Amniotic epithelial cell (primary cell): Measurements from ENCODE around the gene LSS.
A peak's percentile ranks its signal among the peaks of the same experiment; 100 is the strongest.
"Not testable (repeated sequence)": the region's sequence is repeated elsewhere in the genome, so short reads cannot be mapped to it uniquely, and the experiment has no call there.

Experiments
- DNase-seq: peaks from one replicate; pipeline ENCODE4 v3.0.0-alpha.2; 2010; ENCODE audit warnings: low read depth

Gene LSS

DNA sequence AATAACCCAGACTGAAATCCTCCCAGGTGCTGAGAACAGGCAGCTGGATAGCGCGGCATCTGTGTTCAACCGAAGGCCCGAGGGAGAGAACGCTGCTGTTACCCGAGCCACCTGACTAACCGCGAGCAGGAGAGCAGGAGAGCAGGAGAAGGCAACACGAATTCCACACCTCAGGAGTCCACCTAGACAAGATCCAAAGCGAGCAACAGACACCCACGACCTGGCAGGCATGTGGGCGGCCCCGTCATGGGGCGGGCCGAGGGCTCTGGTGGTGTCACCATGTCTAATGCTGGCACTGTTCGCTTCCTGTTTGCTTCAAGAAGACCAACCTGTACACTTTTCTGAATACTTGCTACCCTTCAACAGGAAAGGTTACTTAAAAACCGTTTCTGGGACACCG lies 23.4 kb downstream of the LSS start:
- no peak for DNase-seq

DNA sequence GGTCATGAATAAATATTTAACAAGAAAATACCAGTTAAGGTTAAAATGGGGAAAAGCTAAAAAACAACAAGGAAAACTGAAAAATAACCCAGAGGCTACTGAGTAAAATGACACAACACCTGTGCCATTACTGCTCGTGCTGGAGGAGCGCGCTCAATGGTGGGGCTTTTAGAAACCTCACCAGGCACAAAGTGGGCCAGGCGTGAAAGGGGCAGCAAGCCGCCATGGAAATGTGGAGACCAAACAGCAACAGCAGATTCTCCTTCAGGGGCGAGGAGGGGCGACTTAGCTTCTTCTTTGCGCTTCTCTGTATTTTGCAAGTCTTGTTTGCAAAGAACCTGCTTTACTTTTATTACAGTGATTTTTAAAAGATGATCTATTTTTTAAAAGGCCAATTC lies 25.4 kb downstream of the LSS start:
- DNase-seq: no peak

DNA sequence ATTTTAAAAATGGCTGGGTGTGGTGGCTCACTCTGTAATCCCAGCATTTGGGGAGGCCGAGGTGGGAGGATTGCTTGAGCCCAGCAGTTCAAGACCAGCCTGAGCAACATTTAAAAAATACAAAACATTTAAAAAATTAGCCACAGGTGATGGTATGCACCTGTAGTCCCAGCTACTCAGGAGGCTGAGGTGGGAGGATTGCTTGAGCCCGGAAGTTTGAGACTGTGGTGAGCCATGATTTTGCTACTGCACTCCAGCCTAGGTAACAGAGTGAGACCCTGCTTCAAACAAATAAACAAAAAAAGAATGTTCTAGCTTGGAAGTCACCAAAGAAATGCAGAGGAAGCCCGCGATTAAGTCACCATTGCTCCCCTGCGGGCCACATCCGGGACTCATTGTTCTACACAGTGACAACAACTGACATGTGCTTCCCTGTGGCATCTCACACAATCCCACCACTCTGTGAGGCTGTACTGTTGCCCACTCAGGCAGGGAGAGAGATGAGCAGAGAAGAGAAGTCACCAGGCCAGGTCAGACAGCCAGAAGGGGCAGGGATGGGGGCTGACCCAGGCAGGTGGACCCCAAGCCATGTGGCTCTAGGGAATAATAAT lies 25.9 kb downstream of the LSS start:
- DNase-seq: no peak

DNA sequence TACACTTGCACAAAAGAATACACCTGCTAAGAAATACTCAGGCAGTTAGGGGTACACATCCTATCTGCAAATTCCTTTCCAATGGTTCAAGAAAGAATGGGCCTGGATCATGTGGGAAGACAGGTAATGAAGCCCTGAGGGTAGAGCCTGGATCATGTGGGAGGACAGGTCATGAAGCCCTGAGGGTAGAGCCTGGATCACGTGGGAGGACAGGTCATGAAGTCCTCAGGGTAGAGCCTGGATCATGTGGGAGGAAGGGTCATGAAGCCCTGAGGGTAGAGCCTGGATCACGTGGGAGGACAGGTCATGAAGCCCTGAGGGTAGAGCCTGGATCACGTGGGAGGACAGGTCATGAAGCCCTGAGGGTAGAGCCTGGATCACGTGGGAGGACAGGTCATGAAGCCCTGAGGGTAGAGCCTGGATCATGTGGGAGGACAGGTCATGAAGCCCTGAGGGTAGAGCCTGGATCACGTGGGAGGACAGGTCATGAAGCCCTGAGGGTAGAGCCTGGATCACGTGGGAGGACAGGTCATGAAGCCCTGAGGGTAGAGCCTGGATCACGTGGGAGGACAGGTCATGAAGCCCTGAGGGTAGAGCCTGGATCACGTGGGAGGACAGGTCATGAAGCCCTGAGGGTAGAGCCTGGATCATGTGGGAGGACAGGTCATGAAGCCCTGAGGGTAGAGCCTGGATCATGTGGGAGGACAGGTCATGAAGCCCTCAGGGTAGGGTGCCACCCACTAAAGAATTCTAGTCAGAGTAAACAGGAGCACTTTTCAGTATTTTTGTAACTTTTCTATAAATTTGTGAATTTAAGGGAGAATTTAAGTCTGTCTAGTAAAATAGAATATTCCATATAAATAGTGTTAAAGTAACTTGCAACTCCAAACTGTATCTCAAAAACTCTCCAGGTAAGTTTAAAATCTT lies 27.4 kb downstream of the LSS start:
- not testable (repeated sequence) for DNase-seq

DNA sequence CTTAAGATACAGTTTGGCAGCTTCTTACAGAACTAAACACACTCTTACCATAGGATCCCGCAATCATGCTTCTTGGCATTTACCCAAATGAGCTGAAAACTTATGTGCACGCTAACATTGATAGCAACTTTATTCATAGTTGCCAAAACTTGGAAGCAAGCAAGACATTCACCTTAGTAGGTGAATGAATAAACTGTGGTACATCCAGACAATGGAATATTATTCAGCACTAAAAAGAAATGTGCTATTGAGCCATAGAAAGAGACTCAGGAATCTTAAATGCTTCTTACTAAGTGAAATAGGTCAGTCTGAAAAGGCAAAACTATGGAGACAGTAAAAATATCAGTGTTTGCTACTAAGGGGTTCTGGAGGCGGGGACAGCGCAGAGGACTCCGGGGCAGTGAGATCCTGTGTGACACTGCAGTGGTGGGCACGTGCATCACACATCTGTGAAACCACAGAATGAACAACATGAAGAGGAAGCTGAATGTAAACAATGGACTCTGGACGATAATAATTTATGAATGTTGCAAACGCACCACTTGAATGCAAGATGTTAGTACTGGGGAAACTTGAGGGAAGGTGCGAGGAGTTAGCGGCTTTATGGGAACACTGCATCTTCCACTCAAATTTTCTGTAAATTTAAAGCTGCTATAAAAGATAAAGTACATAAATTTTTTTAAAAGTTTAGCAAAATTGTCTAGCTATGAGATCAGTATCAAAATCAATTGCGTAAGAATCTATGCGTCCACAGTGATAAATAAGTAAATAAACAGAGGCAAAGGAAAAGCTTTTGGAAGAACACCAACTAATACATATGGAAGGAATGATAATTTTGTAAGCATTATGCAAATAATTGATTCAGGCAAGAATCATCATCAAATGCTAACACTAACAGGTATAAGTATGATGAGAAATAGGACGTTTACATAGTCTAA lies 28.9 kb downstream of the LSS start:
- no peak for DNase-seq

DNA sequence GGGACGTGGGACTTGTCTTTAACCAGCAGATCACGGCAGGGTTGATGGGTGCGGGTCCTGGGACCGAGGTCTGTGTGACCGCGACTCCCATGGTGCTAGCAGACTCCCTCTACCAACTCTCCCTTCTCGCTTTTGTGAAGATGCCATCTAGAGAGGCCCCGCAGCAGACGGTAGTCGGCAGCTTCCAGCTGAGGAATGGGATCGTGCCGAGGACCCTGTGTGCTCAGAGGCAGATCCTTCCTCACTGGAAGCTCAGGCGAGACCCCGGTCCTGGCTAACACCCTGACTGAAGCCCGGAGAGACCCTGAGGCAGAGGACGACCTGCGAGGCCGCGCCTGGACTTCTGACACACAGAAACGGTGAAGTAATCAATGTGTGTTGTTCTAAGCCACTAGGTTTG lies 31.8 kb downstream of the LSS start:
- no peak for DNase-seq

DNA sequence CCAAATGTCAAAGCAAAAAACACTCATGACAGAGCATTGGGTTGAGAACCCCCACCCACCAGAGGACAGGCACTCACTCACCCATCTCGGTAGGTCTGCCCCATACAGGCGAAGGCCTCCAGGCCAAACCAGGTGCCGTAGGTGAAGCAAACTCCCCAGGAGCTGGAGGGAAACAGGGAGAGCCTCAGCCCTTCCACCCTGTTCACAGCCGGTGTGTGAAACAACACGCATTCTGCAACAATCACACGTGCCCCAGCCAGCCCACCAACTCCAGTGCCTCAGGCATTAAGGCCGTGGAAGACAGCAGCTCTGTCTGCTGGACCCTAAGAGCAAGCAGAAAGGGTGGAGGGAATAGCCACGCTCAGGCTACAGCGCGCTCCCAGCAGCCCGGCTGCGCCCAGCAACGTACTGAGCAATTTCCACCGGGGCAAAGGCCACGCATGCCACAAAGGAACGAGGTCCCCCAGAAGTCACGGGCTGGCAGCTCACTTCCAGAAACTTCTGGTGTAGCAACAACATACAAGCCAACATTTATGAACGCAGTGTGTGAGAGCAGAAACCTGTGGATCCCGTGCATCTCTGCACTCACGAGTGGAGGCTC lies 32.9 kb downstream of the LSS start:
- DNase-seq: no peak

DNA sequence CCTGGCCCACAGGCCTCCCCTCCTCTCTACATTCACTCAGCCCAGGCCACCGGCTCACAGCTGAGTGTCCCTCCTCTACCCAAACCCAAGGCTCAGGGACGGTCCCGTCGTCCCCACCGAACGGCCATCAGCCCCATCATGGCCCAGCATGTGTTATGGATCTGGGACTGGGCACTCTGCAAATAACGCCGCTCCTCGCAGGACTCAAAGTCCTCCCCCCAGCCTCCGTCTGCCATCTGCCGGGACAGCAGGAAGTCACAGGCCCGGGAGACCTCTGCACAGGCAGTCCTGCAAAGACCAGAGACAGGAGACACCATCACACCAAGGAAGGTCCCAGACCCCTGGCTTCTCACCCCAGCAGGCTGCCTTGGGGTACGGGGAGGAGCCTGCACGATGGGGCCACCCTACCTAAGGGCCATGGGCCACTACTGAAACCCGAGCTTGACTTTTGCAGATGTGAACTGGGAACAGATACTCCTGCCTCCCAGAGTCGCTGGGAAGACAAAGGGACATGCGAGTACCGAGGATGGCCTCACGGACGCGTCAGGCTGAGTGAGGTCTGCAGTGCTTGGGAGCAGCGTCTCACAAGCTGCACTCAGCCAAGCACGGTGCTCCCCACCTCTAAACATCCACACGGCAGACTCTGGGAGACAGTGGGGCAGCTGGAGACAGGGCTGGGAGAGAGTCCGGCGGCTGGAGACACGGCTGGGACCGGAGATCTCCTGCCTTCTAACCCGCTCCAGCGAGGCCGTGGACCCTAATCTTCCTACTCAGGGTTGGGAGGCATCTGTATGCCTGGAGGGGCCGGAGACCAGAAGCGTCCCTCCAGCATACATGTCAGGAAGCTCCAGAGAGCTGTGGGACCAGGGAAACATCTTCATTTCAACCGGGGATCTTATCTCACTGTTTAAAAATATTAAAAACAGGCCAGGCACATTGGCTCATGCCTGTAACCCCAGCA lies 33.9 kb downstream of the LSS start:
- no peak for DNase-seq

DNA sequence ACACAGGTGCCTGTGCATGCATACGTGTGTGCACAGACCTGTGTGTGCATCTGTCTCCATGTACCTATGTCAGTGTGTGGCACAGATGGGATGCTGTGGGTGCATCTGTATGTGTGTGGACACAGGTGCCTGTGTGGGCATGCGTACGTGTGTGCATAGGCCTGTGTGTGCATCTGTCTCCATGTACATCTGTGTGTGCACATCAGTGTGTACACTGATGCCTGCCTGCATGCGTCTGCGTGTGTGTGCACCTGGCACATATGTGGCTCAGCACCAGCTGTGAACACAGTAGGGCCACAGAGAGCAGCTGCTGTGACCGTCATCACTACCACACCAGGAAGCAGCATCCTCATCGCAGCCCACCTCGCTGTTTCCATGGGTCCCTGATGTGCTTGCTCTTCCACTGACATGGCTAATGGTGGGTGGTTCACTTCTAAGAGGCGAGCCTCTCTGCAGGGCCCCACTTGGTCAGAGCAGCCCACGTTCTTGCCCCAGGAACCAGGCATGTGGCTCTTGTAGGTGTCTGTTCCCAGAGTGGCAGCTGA lies 34.7 kb downstream of the LSS start:
- no peak for DNase-seq

DNA sequence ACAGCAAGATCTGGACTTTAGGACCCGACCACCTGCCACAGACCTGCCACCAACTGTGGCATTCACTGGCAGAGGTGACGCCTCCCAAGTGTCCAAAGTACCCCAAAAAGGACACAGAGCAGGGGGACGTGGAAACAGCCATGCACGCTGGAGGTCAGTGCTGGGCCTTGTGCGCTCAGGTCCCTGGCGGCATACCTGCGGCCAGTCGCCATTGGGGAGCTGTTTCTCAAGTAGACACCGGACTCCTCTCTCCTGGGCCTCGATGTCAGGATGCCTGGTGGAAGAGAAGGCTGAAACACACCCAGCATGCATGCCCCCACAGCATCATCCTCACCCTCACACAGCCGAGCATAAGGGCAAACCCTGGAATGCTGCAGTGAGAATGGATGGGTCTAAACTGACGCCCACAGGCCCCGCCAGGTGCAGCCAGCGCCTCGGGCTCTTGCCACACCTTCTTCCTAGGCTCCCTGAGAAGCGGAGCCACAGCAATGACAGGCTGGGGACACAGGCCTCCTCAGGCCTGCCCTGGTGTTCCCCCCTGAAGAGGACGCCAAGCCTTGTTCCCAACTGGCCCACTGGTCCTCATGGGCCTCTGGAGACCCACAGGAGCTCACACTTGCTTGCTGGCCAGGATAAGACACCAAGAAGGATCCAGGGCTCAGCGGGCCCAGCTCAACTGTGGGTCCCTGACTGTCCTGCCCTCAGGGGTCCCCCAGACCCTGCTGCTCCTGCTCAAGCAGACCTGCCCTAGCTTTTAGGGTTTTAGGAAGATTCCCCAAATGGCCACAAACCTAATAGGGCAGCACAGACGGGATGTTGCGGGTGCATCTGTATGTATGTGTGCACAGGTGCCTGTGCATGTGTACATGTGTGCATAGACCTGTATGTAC lies 36.6 kb downstream of the LSS start:
- DNase-seq: no peak

DNA sequence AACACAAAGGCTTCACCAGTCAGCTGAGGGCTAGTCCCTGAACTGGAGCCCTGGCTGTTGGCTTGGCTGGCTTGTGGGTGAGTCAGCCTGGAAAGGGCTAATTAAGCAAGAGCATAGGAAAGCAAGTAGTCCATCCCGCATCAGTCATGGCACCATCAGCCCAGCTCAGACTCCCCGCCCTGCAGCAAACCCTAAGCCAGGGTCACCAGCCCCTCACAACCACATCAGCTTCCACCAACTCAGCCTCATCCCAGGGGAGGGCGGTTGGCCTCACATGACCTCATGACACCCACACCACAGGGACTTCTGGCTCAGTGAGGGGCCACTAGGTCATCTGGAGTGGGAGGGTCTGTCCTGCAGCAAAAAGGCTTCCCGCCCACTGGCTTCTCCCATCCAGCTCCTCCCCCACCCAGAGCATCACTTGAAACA lies 37.3 kb downstream of the LSS start:
- peak; percentile 85 for DNase-seq

DNA sequence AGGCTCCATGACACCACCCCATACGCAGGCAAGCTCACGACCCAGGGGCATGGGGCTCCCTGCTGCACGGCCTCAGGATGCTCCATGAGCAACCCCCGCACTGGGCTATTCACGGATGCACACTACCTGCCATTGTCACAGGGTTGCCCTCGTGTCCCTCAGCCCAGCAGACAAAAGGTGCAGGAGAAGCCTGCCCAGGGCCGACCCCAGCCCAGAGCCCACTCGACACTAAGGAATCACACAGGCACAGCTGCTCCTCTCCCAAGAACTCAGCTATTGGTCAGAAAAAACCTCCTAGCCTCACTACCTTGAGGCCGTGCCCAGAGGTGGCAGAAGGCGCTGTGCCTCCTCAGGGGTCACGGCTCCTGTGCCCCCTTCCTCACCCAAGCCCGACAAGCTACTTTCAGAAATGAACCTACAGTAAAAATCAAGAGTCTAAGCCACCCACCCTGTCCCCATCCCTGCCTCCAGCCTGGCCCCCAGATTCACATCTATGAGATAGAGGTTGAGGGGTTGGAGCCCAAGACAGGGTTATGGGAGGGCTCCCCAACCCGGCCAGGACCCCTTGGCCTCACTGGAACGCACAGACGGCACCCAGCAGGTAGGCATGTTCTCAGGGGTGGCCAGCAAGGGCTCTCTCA lies 38.0 kb downstream of the LSS start:
- no peak for DNase-seq

DNA sequence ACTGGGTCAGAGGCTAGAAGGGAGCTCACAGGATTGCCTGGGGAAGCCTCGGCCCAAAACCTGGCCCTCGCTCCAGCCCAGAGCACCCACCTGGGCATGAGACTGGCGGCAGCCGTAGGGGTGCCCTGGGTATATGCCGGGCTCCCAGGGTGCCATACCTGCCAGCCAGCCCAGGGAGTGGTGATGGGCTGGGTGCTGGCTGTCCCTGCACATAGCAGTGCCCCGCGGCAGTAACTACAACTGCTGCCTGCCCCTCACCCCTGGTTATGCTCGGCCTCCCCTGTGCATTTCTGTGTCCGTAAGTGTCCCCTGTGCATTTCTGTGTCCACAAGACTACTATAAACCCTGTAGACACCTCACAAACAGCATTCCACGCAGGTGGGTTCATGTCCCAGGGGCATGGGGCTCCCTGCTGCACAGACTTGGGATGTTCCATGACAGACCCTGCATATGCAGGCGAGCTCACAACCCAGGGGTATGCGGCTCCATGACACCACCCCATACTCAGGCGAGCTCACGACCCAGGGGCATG lies 38.5 kb downstream of the LSS start:
- DNase-seq: no peak

DNA sequence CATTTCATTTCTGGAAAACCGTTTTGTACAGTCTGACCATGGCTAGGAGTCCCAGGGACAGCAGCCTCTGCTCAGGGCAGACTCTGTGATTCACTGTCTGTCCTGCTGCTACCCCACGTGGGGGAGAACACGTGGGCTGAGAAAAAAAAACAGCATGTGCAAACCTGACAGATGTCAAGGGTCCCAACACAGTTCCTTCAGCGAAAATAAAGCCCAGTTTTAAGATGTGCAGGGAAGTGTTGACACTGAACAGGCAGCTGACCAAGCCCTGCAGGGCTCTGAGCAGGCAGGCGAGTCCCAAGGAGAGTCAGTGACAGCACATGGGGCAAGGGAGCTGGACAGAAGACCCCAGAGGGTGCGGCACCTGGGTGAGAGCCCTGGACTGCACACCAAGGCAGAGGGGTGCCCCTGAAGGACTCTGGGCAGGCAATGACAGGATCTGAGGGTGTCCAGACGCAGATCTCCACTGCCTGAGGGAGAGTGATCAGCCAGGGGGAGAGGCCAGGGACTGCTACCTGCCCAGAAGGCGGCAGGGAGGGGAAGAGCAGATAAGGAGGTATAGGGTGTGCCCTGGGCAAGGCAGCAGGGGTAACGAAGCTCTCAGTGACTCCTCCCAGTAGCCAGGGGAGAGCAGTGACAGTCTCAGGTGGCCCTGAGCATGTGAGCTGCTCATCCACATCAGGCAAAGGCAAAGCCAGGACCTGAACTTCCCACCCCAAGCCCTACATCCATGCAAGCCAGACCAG lies 39.2 kb downstream of the LSS start:
- DNase-seq: peak; percentile 60

DNA sequence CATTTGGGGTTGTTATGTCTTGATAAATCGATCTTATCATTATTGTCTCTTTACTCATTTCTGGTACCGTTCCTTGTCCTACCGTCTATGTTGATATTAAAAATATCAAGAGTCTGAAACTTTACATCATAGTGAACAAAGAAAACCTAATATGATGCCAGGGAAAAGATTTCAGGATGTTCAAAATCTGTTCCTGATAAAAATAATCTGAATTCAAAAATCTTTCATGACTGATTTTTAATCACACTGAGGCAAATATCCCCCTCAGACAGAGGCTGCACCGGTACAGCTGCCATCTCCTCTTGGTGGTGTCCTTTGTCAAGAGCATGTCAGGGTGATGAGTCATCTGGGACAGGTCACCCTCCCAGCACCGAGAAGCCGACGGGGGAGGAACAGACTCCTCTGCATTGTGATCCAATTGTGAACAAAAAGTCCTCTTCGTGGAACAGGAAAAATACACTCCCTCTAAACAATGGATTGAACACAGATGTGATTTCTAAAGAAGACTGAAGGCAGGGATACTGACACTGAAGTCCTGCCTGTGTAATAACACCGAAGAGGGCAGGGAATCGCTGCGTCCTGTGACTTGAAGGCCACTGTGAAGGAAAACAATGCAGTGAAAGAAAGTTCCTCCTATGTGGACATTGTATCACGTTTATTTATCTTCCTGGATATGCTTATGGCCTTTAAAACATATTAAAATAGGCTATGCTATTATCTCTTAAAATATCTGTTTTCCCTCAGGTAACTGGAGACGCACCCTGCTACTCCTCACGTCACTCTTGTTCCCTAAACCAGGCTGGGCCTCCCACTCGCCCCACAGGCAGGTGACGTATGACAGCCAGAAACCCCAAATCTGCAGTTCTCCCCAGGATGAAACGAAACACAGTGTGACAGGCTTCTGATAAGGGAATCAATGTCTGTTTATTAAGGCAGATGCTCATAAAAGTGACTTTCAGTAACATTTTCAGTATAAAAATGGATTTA lies 40.1 kb downstream of the LSS start:
- DNase-seq: peak; percentile 33

DNA sequence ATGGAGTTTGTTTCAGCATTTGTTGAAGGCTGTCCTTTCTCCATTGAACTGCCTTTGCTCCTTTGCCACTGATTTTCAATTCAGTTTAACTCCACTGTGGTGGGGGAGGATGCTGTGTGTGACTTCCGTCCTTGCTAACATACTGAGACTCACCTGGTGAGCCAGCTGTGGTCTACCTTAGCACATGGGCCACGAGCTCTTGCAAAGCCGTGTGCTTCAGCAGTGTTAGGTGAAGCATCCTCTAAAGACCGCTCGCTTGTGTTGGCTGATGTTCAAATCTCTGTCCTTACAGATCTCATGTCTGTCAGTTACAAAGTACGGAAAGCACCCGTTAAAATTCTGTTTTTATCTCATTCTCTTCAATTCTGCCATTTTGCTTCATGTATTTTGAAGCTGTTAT lies 40.8 kb downstream of the LSS start:
- DNase-seq: no peak

DNA sequence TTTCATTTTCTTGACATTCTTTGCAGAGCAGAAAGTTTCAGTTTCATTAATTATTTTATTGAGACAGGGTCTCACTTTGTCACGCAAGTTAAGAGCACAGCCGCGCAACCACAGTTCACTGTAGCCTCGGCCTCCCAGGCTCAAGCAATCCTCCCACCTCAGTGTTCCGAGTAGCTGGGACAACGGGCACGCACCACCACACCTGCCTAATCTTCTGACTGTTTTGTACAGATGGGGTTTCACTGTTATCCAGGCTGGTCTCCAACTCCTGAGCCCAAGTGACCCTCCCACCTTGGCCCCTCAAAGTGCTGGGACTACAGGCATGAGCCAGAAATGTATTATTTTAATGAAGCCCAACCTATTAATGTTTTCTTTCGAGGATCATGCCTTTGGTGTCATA lies 41.3 kb downstream of the LSS start:
- no peak for DNase-seq
